ENCODE data around the gene PIR. TPM values are rescaled to one million over a fixed set of nuclear protein-coding genes. Genes with fewer than 3 reads are reported as not detected.

Gene PIR
- polyA plus RNA-seq, 4 donors = 3.9 to 6.6 (median 5.1) TPM

- no peak for DNase-seq (ENCODE audit: low read depth in 4 of 4, low spot score in 3 of 4)
Observed at GRCh38 chrX:15418707-15419181, 74.4 kb downstream of the PIR start.

- DNase-seq (ENCODE audit: low read depth in 4 of 4, low spot score in 3 of 4) = no peak
Observed at GRCh38 chrX:15418041-15418706, 75.0 kb downstream of the PIR start.

GRCh38 chrX:15416133-15416993, 76.8 kb downstream of the PIR start:
- DNase-seq (ENCODE audit: low read depth in 4 of 4, low spot score in 3 of 4) = no peak

GRCh38 chrX:15413101-15413500, 80.0 kb downstream of the PIR start:
- no peak for DNase-seq (ENCODE audit: low read depth in 4 of 4, low spot score in 3 of 4)

GRCh38 chrX:15410947-15411346, 82.2 kb downstream of the PIR start:
- DNase-seq (ENCODE audit: low read depth in 4 of 4, low spot score in 3 of 4) = no peak

- DNase-seq (ENCODE audit: low read depth in 4 of 4, low spot score in 3 of 4) = no peak
Observed at GRCh38 chrX:15410430-15410829, 82.7 kb downstream of the PIR start.

- no peak for DNase-seq (ENCODE audit: low read depth in 4 of 4, low spot score in 3 of 4)
Observed at GRCh38 chrX:15405846-15406245, 87.3 kb downstream of the PIR start.

- no peak for DNase-seq (ENCODE audit: low read depth in 4 of 4, low spot score in 3 of 4)
Observed at GRCh38 chrX:15404401-15405096, 88.6 kb downstream of the PIR start.

- no peak for DNase-seq (ENCODE audit: low read depth in 4 of 4, low spot score in 3 of 4)
Observed at GRCh38 chrX:15401378-15401777, 91.8 kb downstream of the PIR start.

- no peak for DNase-seq (ENCODE audit: low read depth in 4 of 4, low spot score in 3 of 4)
Observed at GRCh38 chrX:15399962-15400391, 93.2 kb downstream of the PIR start.

- DNase-seq (ENCODE audit: low read depth in 4 of 4, low spot score in 3 of 4) = no peak
Observed at GRCh38 chrX:15398874-15399273, 94.3 kb downstream of the PIR start.

GRCh38 chrX:15395789-15396188, 97.3 kb downstream of the PIR start:
- DNase-seq (ENCODE audit: low read depth in 4 of 4, low spot score in 3 of 4) = no peak

GRCh38 chrX:15391850-15392249, 101.3 kb downstream of the PIR start:
- DNase-seq (ENCODE audit: low read depth in 4 of 4, low spot score in 3 of 4) = no peak

GRCh38 chrX:15384304-15384703, 108.8 kb downstream of the PIR start, which contains the start of gene VEGFD:
TSS of gene VEGFD (minus strand) at chrX:15384413. CDS start at chrX:15383946, 467 bp downstream.
- DNase-seq (ENCODE audit: low read depth in 4 of 4, low spot score in 3 of 4) = no peak

- DNase-seq (ENCODE audit: low read depth in 4 of 4, low spot score in 3 of 4) = no peak
Observed at GRCh38 chrX:15382813-15383212, 110.3 kb downstream of the PIR start.

- DNase-seq (ENCODE audit: low read depth in 4 of 4, low spot score in 3 of 4) = no peak
Observed at GRCh38 chrX:15376956-15377355, 116.2 kb downstream of the PIR start.

- DNase-seq (ENCODE audit: low read depth in 4 of 4, low spot score in 3 of 4) = no peak
Observed at GRCh38 chrX:15373976-15374375, 119.2 kb downstream of the PIR start.

GRCh38 chrX:15366506-15367352, 126.4 kb downstream of the PIR start:
- DNase-seq (ENCODE audit: low read depth in 4 of 4, low spot score in 3 of 4) = no peak

GRCh38 chrX:15359701-15360100, 133.4 kb downstream of the PIR start:
- DNase-seq (ENCODE audit: low read depth in 4 of 4, low spot score in 3 of 4) = no peak

- DNase-seq (ENCODE audit: low read depth in 4 of 4, low spot score in 3 of 4) = no peak
Observed at GRCh38 chrX:15358533-15358932, 134.6 kb downstream of the PIR start.
